Stimulated activated CD4-positive, alpha-beta T cell treated with anti-CD3 and anti-CD28 coated beads, Interleukin-15, amount 100 ng/mL, for 48 hours (primary cell): ENCODE measurements around the gene PHKB.

Experiments used
- DNase-seq, 2 donors: peaks; one replicate each; pipeline ENCODE4 v3.0.0-alpha.2; 2020; ENCODE audit warnings: low read depth in 2 of 2

Gene PHKB

DNA sequence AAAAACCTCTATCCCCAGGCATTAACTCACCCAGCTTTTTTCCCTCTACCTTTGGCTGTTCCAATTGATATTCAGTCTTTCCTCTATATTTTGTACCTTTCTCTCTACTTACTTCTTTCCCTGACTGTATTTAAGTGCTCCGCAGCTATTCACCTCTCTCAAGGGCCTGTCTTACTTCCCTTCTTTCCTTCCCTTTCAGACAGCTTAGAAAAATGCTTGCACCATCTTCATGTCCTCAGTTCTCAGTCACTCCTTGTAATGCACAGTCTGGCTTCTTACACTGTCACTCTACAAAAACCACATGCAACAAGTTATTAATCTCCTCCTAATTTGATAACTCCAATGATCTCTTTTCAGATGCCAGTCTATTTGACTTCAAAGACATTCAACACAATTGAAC lies 163.4 kb downstream of the PHKB start:
- no peak for DNase-seq

DNA sequence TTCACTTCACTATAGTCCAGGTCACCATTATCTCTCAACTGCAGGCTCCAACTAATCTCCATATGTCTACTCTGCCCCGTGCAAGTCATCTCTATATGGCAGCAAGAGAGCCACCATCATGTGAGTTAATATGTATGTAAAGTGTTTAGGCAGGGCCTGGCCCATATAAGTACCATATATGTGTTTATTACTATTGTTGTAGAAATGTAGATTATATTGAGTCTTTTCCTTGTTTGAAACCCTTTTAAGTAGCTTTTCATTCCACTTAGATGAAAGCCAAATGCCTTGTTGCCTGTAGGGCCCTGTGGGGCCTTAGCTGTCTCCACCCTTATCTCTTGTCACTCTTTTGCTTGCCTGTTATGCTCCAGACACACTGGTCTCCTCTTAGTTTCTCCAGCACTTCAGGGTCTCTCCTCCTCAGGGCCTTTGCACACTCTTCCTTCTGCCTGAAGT lies 164.0 kb downstream of the PHKB start:
- DNase-seq, result no peak

DNA sequence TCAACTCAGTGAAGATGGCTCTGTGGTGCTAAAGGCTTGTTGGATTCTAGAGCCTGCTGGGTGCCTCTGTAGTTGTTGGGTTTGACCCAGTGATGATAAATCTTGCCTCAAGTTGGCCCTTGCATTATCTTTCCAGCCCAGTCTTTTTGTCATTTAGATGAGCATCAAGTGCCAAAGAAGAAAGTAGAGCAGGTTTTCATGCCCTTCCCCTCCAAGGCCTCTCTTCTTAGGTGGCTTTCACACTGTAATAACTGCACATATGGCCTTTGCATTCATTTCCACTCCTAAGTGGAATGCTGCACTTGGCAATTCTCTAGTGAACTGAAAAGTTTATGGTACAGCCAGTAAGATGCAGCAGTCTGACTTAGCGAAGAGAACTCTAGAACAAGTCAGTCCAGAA lies 165.1 kb downstream of the PHKB start:
- no peak for DNase-seq

DNA sequence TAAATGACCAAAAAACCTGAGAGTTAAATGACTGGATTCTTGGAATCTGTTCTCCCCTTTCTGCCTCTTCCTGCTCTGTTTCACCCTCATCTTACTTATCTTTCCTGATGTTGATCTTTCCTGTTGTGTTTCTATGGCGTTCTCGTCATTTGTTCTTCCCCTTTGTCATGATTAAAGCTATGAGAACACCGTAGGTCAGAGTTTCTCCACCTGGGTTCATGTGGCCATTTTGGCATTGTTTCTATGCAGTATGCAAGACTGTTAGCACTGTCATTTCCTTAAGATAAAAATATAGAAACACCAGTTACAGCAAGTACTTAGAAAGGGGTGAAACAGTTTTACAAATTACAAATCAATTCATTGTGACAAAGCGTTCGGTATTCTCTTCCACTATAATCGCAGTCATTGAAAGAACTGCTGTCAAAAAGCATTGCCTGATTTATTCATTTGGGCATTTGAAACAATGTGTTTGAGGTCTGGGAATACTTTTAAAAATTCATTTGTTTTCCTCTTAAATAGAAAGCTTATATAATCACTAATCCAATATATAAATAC lies 166.0 kb downstream of the PHKB start:
- no peak for DNase-seq

DNA sequence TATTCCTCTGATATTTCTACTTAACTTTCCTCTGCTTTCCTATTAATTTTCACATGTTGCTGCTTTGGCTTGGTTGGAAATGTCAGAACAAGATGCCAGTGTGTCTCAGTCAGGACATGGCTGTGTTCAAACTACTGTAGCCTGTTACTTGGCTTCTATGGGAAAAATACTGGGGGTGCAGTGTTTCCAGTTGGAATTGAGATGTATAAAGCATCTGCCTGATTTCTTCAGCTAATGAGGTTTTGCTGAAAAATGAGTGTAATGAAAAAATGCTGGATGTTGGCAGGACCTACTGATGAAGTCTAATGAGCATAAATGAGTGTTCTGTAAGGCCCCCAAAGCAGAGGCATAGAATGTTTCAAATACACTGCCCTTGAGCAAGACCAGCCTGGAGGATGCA lies 166.6 kb downstream of the PHKB start:
- DNase-seq, result no peak

DNA sequence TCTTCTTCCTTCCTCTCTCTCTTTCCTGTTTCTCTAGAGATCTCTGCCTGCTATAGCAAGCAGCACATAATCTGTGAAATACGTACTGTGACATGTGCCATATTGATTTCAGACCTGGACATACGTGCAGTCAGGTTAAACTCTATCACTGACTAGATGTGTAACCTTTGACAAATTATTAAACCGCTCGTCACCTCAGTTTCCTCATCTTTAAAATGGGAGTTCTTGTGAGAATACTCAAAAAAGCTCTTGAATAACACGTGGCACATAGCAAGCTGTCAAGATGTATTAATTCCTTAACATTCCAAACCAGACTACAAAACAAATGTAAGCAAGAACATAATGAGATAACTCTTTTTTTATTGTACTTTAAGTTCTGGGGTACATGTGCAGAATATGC lies 170.0 kb downstream of the PHKB start:
- DNase-seq, result no peak

DNA sequence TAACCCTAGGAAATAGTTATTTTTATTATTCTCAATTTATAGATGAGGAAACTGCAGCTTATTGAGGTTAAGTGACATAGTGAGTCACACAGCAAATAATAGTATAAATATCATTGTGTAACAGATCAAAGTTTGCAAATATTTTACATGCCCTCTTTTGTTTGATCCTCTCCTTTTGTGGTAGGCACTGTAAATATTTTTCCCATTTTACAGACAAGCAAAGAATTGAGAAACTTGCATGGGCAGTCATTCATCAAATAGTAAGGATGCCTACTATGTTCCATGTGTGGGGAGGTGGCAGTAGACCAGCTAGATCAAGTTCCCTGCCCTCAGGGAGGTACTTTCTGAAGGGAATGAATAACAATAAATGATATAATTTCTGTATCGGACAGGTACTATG lies 173.0 kb downstream of the PHKB start:
- DNase-seq, result no peak

DNA sequence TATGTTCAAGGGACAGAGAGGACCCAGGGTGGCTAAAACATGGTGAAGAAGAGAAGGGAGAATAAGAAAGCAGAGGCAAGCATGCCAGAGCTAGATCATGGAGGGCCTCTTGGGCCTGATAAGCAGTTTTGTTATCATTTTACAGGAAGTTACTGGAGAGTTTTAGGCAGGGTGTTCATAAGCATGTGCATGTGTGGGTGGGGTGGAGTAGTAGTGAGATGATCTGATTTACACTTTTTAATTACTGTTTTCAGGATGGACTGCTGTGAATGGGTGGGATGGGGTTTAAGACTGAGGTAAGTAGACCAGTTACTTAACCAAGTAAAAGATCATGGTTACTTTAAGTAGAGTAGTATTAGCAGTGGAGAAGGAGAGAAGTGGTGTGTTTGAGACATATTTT lies 173.6 kb downstream of the PHKB start:
- no peak for DNase-seq

DNA sequence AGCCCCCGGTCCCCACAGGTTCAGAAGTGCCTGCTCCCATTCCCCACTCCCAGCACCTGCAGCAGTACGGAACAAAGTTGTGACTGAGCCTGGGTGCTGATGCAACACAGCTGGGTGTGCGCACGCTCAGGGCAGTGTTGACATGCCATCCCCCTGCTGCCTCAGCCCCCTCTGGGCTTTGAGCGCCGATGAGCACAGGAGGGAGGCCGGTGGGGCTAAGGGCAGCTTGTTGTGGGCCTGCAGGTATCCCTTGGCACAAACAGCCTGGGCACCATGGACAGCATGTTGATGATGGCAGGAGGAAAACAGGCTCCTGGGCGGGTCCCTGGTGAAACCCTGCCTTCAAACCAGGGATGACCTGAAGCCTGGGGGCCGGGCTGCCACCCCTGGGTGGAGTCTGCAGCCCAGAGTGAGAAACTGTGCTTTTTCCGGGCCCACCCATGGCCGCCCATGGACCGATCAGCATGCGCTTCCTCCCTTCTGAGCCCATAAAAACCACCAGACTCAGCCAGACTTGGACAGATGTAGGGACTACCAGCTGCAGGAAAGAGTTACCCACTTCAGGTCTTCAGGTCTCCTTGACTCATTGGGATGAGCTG lies 175.5 kb downstream of the PHKB start:
- DNase-seq, result no peak

DNA sequence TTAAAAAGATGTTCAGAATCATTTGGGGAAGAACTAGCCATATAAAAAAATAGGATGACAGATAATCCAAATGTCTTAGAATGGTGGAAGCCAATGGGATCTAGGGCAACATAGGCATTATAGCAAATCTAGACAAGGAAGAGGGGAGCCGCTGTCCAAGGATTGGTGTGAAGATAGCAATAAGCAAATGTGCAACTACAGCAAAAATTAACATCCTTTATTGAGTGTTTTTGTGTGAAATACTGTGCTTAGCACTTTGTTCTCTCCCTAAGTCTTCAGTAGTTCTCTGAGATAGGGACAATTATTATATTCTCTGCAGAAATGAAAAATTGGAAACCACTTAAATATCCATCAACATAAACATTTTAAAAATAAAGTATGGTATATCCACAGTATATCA lies 177.0 kb downstream of the PHKB start:
- no peak for DNase-seq

DNA sequence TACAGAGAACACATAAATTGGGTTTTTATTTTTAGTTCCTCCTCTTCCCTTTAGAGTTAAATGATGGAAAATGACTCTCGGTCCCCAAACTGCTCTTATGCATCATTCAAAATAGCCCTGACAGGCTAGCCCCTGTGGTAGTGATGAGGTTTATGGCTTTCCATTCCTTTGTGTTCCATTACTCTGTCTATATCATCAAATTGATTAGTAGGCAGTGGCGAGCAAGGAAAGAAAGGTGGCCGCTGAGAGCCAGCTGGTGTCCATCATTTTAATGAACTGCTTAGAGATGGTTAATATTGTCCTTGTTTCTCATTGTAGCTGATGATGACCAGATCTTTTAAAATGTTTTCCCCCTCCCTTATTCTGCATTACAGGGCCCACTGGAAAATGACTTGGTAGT lies 179.5 kb downstream of the PHKB start:
- DNase-seq, result no peak

DNA sequence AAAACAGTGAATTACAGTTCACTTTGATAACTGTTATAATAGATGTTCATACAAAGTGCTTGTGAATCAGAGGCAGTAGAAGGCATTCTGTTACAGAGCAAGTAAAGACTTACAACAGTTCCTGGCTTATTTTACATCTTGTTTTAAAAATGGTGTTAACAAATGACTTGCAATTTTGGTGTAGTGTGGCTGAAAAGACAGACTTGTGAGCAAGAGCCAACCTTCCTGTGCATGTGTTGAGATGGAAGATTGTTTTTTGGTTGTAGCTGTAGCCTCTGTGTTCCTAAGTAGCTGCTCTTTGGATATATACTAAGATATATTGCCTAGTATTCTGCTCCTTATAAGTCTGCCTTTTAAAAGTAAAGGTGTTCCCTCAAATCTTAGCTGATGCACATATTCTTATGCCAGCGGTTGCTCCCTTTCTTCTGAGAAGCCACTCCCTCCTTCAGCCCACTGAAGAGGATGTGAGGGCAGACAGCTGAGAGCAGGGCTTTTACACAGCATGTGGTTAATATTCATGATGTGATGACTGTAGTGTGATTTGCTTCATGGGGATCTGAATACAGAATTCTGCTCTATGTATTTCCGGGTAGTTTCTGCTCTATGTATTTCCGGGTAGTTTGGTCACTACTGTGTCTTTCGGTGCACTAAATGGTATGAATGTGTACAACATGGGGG lies 182.3 kb downstream of the PHKB start:
- DNase-seq, result no peak

DNA sequence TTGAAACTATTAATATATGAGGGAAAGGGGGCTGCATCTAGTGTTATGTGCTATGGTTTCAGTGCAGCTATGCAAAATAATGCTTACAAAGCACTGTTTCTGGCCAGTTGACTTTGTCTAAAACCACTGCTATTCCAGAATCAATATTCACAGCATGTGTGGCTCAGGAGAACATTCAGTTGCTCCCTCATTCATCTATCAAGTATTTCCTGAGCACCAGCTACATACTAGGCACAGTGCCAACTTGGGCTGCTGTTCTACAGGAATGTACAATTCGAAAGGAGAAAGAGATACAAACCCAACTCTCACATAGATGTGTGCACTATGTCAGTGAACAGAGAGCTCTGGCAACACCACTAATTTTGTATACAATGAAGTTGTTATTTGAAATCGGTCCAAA lies 183.0 kb downstream of the PHKB start:
- DNase-seq, result no peak

DNA sequence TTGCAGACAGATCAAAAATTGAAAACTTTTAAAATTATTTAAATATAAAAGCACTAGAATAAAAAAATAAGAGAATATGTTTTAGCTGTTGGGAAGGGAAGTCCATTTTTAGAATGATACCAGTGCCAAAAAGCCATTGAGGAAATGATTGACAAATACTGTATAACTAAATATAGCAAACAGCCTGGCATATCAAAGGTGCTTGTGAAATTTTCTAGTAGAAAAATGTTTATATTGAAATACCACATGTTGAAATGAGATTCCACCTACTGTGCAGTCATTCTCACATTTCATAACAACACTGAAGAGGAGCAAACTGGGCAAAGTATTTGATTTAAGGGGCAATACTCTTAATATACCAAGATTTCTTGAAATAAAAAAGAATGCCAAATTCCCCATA lies 183.5 kb downstream of the PHKB start:
- no peak for DNase-seq

DNA sequence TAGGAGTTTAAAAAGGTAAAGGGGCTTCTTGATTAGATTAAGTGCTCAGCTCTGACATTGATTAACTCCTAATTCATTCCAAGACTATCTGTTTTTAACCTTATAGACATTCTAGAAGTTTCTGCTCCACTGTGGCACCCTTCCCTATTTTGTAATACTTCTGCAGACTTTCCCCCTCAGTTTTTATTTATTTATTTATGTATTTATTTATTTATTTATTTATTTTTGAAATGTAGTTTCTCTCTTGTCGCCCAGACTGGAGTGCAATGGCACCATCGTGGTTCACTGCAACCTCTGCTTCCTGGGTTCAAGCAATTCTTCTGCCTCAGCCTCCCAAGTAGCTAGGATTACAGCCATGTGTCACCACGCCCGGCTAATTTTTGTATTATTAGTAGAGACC lies 185.8 kb downstream of the PHKB start:
- DNase-seq, result no peak

DNA sequence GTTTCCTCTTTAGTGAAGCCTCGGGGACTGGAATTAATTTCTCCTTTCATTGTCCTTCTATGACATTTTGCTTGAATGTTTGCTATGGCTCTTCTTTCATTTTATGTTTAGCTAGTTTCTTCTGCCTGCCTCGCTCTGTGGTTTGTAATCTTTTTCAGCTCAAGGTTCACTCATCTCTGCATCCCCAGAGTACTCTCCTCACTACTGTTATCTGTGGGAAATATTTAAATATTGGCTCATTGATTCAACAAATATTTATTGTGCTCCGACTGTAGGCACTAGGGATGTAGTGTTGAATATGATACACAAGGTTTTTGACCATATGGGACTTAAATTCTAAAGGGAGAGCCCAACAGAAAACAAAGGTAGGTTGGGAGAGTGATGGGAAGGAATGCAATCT lies 195.9 kb downstream of the PHKB start:
- no peak for DNase-seq

DNA sequence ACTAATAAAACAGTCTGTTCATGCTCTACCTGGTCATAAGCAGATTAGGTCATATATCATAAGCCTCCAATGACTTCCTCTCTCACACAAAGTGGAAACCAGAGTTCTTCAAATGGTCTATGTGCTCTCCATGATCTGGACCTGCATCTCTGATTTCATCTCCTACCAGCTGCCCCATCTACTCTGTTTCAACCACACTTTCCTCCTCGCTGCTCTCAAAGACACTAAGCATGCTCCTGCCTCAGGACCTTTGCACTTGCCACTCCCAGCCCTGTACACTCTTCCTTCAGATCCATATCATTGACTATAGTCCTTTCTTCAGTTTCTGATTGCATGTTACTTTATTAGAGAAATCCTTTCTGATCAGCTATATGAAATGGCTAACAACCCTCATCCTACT lies 196.8 kb downstream of the PHKB start:
- DNase-seq, result no peak

DNA sequence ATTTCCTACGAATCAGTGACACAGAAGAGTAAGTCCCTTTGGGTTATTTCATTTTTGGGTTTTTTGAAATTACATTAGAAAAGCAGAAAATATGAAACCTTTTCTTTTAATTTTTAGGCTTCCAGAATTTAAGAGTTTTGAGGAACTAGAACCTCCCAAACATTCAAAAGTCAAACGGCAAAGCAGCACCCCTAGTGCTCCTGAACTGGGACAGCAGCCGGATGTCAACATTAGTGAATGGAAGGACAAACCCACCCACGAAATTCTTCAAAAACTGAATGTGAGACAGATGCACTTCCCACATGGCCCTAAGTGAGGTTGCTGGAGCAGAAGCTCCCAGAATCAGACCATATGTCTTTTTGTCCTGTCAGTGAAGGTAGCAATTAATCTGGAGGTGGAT lies 199.4 kb downstream of the PHKB start:
- DNase-seq, result no peak

DNA sequence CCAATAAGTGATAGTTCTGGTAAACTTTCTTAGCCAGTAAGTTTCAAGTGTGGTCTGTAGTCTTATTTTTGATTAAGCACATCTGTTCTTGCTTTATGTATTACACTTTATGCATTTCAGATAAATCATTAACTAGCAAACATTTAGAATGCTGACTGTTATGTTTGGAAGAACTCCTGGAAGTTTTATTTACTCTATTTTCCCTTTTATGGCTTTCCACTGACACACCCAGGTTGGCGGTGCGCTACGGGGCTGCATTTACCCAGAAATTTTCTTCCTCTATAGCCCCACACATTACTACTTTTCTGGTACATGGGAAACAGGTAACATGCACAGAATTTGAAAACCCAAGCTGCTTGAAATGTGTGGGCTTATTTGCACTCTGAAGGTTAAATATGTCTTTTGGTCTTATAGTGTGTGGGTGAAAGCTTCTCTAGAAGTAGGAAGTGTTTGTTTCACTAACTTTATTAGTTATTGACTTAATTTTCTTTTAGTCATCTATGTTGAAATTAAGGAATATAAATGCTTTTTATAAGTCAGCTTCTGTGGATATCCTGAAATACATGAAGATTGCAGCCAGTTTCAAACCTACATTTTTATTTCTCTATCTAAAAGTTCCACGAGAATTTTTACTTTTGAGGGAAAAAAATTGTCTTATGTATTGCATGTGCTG lies 203.7 kb downstream of the PHKB start:
- DNase-seq, result no peak

DNA sequence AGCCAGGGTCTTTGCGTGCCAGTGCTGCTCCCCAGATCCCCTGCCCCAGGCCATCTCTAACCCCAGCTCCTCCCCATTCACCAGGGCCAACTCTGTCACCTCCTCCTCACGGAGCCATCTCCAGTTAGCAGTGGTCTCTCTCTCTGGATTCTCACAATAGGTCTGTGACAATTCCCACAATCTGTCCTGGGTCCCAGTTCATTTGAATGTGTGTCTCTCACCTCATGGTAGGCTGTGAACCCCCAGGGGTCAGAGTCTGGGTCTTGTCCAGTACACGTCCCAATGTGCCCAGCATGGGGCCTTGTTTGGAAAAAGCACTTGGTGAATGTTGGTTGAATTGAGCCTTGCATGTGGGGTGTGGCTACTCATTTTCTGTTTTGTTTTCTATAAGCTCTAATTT lies 205.3 kb downstream of the PHKB start:
- DNase-seq, result no peak

DNA sequence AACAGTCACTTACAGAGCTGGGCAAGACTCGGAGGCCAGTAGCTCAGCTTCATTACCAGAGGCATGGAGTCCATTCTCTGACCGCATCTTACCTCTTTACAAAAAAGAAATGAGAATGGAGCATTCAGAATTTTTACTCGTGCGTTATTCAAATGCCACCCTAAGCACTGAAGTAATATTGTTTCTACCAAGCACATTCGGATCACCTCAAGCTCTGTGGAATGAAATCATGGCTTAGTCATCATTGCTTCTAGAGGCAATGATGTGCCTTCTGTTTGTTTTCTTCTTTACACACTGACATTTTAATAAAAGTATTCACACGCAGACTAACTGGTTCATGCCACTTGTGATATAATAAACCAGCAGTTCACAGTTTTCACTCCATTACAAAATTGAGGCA lies 206.8 kb downstream of the PHKB start:
- DNase-seq, result no peak

DNA sequence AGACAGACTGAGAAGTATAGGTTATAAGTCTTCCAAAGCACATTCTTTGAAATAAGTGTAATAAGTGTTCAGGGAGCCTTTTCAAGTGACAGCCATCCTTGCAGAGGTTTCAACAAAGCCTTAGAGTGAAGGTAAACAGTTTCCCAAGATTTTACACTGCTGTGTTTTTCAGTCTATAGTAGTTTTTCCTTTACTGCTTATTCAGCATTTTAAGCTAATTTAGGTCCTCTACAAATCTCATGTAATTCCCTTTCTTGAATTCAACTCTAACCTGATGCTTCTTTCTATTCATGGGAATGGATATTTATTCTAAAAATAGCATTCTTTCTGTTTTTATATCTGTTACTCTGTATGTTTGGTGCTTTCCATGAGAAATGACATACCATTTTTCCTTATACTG lies 211.3 kb downstream of the PHKB start:
- DNase-seq, result no peak

DNA sequence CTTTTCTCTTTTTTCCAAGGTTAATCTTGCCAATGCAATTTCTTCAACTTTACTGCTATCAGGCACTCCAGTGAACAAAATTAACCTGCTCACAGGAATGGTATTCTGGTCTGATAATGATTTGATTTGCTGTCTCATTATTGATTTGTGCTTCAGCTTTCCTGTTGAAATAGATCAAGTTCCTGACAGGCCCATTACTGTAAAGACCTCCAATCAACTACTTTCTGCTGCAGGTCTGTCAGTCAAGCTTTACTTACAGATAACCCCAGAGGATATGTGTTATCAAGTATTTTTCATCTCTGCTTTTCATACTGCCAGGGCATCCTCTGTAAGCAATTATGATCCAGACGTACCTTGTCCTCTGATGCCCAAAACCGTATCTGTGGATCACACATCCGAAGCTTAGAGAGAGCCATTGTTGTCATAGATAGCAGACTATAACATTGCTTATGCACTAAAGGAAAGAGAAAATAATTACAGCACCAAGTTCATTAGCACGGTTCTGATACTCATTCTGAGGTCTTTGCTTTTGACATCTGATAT lies 215.6 kb downstream of the PHKB start:
- no peak for DNase-seq
